SK-N-MC (cell line): ENCODE data around the gene FREM1.
"Not testable (repeated sequence)": the region's sequence is repeated elsewhere in the genome, so short reads cannot be mapped to it uniquely, and the experiment has no call there.

Source experiments
- DNase-seq: peaks from one replicate; pipeline ENCODE4 v3.0.0-alpha.2; 2011; ENCODE audit warnings: low read depth, low spot score
- H3K27ac ChIP-seq: fragments of 200-600 bp; sonication (generic); 2 replicates; pipeline ENCODE4 v1.5.1; 2016; ENCODE audit warnings: mixed run types
- H3K36me3 ChIP-seq: fragments of 200-600 bp; sonication (generic); 2 replicates; pipeline ENCODE4 v1.6.1; 2017; ENCODE audit warnings: antibody characterized with exemption, low read length, mixed read lengths; ENCODE audit not compliant: insufficient read depth
- H3K4me3 ChIP-seq: fragments of 200-600 bp; sonication (generic); 2 replicates; pipeline ENCODE4 v1.5.1; 2016
- H3K9ac ChIP-seq: fragments of 200-600 bp; sonication (generic); 2 replicates; pipeline ENCODE4 v1.8.0; 2017; ENCODE audit warnings: mixed run types, mixed read lengths; ENCODE audit not compliant: insufficient read length
- H3K9me3 ChIP-seq: fragments of 200-600 bp; sonication (generic); 2 replicates; pipeline ENCODE4 v1.6.1; 2017; ENCODE audit warnings: low read depth, mild to moderate bottlenecking, antibody characterized with exemption, low read length, moderate library complexity, mixed read lengths
- EZH2 ChIP-seq: fragments of 200-600 bp; sonication (generic); IDR thresholded peaks from one replicate; pipeline ENCODE4 v1.6.1; 2017; ENCODE audit warnings: antibody characterized with exemption
- FOXP2 ChIP-seq: optimal IDR thresholded peaks from 2 replicates; pipeline ENCODE3; 2011; ENCODE audit warnings: mild to moderate bottlenecking, moderate library complexity; ENCODE audit not compliant: insufficient read depth; ENCODE audit errors: extremely low read length, control extremely low read depth
- POLR2AphosphoS5 ChIP-seq: IDR thresholded peaks from 2 replicates; pipeline ENCODE4 v1.6.1; 2012; ENCODE audit warnings: mild to moderate bottlenecking, low read depth, low read length, borderline replicate concordance

FREM1 gene

DNA sequence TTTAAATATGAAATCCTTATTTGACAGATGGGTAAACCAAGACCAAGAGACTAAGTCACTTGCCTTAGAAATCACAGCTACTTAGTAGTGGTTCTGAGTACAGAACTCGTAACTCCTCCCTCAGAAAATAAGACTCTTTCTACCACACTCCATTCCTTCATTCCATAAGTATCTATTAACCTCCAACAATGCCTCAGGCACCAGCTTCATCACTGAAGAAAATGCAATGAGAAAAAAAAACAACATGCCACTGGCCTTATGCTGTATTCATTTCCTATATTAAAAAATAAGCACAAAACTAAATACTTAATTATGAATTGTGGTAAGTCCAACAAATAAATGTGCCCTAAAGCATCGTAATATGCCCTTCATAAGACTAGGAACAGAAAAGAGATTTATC, 13.5 kb upstream of the FREM1 start:
- Histone ChIP-seq H3K36me3 (no peaks in the 10 kb centered on the region; the same call in 1 of the 2 replicates), H3K4me3 (peak overlapping the region; percentile 79), H3K27ac (peak overlapping the region; percentile 97), H3K9ac (no peak overlapping the region), H3K9me3 (no peaks in the 10 kb centered on the region)
- DNase-seq: peak; percentile 86
- TF ChIP-seq EZH2: no peak
- TF ChIP-seq POLR2AphosphoS5: peak; percentile 18; the same call in 1 of the 2 replicates
- TF ChIP-seq FOXP2: no peak

- H3K4me3 ChIP-seq: not testable (repeated sequence)
These were observed 10.6 kb upstream of the FREM1 start for GRCh38 chr9:14920805-14921204.

GRCh38 chr9:14913366-14913765, 3.1 kb upstream of the FREM1 start:
- Histone ChIP-seq H3K9ac (no peak overlapping the region), H3K9me3 (no peaks in the 10 kb centered on the region), H3K4me3 (no peak overlapping the region), H3K36me3 (peaks cover 5% of the 10 kb centered on the region; the same call in 1 of the 2 replicates), H3K27ac (peak overlapping the region; percentile 29; the same call in 1 of the 2 replicates)
- no peak for DNase-seq
- no peak for TF ChIP-seq FOXP2
- TF ChIP-seq EZH2: no peak
- no peak for TF ChIP-seq POLR2AphosphoS5

More at GRCh38 chr9:14920805-14921204, 10.6 kb upstream of the FREM1 start:
- not testable (repeated sequence) for H3K9me3 ChIP-seq, H3K9ac ChIP-seq, H3K36me3 ChIP-seq, DNase-seq
- 0 out of 2 replicates have a peak overlapping the region, but pooled peaks have one; percentile 11 for H3K27ac ChIP-seq

DNA sequence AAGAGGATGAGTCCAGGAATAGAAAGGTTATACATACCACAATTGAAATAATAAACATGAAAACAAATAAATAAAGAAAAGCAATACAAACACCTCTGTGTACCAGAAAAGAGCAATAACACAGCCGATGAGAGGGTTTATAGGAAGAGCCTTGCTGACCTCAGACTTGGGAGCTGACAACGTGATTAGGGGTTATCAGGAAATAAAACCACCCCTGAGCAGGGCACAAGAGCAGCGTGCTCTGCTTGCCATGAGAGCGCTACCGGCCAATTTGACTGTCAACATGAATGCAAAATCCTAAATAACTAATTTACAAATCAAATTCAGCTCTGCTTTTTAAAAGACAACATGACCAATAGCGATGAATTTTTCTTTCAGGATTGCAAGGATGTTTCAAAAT, 2.6 kb upstream of the FREM1 start:
- H3K9ac ChIP-seq: no peak overlapping the region
- no peaks in the 10 kb centered on the region for H3K9me3 ChIP-seq
- no peak for DNase-seq
- no peak for TF ChIP-seq POLR2AphosphoS5
- no peak for TF ChIP-seq EZH2
- H3K36me3 ChIP-seq: peaks cover 5% of the 10 kb centered on the region; the same call in 1 of the 2 replicates
- no peak overlapping the region for H3K4me3 ChIP-seq
- H3K27ac ChIP-seq: peak overlapping the region; percentile 29

DNA sequence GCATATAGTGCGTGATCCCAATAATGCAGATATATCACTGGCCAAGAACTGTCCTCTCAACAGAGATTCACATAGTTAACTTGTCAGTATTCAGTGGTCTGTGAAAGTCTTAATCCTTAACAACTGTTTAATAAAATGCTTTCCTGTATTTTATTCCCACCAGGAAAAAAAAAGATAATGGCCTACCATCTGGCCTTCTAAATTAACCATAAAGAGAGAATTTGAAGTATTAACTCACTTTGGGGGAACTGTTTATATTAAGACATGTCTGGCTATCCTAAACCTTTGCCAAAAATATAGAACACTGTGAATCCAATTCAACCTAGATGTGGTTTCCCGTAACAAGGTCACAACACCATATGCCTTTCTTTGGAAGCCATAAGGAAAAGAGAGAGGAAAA, 818 bp upstream of the FREM1 start:
- Histone ChIP-seq H3K36me3 (no peaks in the 10 kb centered on the region), H3K9ac (no peak overlapping the region), H3K4me3 (peak overlapping the region; percentile 74), H3K27ac (peak overlapping the region; percentile 69), H3K9me3 (no peaks in the 10 kb centered on the region)
- TF ChIP-seq EZH2 (no peak), POLR2AphosphoS5 (no peak), FOXP2 (no peak)
- DNase-seq: no peak

GRCh38 chr9:14909601-14909960, 647 bp downstream of the FREM1 start:
- peak overlapping the region; percentile 69 for H3K27ac ChIP-seq
- no peak for TF ChIP-seq EZH2
- no peak for TF ChIP-seq FOXP2
- TF ChIP-seq POLR2AphosphoS5: no peak
- no peaks in the 10 kb centered on the region for H3K9me3 ChIP-seq
- peak overlapping the region; percentile 74 for H3K4me3 ChIP-seq
- peak overlapping the region; percentile 37 for H3K9ac ChIP-seq
- DNase-seq: no peak
- peaks cover 5% of the 10 kb centered on the region; the same call in 1 of the 2 replicates for H3K36me3 ChIP-seq

DNA sequence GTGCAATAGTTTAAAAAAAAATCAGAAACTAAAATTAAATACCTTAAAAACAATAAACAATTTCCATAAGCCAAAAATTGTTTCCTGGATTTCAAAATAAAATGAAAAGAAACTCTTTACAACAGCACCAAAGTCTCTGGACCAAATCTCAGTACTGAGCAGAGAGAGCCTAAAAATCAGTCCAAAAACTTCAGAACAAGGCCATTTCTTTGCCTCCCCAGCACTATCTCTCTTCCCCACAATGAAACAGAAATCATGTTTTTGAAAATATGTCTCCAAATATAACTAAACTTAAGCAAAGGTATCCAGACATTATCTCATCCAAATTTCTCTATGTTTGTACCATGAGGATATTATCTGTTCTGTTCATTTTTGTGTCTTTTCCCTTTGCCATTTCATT, 1.0 kb downstream of the FREM1 start:
- TF ChIP-seq POLR2AphosphoS5: no peak
- Histone ChIP-seq H3K9ac (peak overlapping the region; percentile 37), H3K4me3 (peak overlapping the region; percentile 74), H3K9me3 (no peaks in the 10 kb centered on the region), H3K27ac (peak overlapping the region; percentile 69), H3K36me3 (peaks cover 5% of the 10 kb centered on the region; the same call in 1 of the 2 replicates)
- no peak for DNase-seq

- no peak for DNase-seq
- Histone ChIP-seq H3K27ac (peak overlapping the region; percentile 69), H3K9ac (peak overlapping the region; percentile 37), H3K36me3 (peaks cover 5% of the 10 kb centered on the region; the same call in 1 of the 2 replicates), H3K4me3 (peak overlapping the region; percentile 74), H3K9me3 (no peaks in the 10 kb centered on the region)
- no peak for TF ChIP-seq FOXP2
These were observed 1.7 kb downstream of the FREM1 start for GRCh38 chr9:14908295-14909180.

DNA sequence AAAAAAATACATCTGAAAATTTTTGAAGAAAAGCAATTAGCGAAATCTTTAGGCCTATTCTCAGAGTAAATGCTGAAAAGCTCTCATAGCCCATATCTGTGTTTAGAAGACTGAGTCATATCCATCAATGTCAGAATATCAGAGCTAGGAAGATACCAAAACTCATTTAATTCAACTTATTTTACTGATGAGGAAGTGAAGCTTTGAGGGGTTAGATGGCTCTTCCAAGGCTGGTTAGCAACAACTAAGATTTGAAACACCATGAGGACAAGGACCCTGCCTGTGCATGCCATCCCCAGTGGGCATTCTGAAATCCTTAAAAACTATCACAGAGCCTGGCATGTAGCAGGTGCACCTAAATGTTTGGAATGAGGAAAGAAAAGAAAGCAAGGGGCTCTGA, 2.5 kb downstream of the FREM1 start:
- Histone ChIP-seq H3K36me3 (peaks cover 5% of the 10 kb centered on the region; the same call in 1 of the 2 replicates), H3K4me3 (peak overlapping the region; percentile 74), H3K27ac (no peak overlapping the region), H3K9ac (no peak overlapping the region), H3K9me3 (no peaks in the 10 kb centered on the region)
- no peak for TF ChIP-seq EZH2
- no peak for TF ChIP-seq FOXP2
- no peak for TF ChIP-seq POLR2AphosphoS5
- DNase-seq: no peak
